NCI-H748 (cell line): ENCODE measurements around the gene TTF1.

Experiments used
- DNase-seq: peaks from one replicate; lab custom pipeline; 2025; ENCODE audit not compliant: unreplicated experiment; lab: John Stamatoyannopoulos, UW

TTF1 gene

DNA sequence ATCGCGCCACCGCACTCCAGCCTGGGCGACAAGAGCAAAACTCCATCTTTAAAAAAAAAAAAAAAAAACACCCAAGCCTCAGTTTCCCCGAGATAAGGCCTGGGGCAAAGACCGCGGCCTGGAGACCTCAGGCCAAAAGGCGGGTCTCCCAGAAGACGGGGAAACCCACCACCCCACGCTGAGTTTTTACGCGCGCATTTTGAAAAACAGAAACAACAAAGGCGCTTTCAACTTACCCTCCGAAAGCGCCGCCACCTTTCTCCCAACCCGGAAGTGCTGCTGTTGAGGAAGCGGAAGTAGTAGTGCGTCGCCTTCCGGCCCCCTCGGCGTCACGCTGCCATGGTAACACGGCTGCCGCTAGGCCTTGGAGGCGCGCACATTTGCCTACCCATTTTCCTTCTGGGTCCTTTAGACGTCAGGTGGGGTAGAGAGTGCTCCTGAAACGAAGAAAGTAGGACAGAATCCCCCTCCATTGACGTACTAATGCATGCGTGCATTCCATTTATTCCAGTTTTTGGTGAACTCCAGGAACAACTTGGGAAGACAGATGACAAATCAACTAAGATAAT is at the start of gene TTF1:
Gene TTF1, minus strand, starts transcription at position 287 of the 569 bp plus-strand sequence. CDS start 4,019 bp downstream, outside the sequence.
- peak; percentile 96 for DNase-seq

DNA sequence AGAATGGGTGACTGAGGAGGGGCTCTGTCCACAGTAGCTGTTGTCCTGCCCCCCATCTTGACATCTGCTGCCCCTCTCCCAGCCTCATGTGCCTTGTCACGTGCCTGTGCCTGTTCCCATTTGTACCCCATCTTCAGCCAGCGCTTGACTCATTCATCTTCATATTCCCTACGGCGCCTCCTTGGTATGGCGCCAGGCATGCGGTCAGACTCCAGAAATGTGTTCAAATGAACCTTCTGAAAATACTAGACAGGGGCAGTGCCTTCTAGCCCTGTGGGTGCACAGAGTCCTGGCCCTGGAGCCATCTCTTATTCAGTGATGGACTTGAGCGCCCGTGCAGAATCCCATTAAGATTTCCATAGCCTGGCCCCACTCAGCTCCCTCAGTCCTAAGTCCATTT is 49.6 kb upstream of the TTF1 start:
- DNase-seq = no peak

DNA sequence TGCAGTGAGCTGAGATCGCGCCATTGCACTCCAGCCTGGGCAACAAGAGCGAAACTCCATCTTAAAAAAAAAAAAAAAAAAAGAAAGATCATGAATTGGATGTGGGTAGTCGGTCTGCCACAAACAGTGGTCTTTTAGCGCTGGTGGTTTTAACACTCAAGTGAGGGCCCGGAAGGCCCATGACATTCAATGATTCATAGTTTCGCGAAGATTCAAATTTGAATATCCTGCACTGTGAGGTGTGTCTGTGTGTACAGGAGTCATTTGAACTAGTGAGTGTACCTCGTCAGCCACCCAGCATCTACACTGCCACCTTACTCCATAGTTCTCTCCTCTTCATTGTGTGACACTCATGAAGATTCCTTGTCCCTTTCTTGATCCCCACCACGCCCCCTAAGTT is 44.6 kb upstream of the TTF1 start:
- DNase-seq = no peak

GRCh38 chr9:132447902-132448301 is 41.3 kb upstream of the TTF1 start:
- DNase-seq = no peak

DNA sequence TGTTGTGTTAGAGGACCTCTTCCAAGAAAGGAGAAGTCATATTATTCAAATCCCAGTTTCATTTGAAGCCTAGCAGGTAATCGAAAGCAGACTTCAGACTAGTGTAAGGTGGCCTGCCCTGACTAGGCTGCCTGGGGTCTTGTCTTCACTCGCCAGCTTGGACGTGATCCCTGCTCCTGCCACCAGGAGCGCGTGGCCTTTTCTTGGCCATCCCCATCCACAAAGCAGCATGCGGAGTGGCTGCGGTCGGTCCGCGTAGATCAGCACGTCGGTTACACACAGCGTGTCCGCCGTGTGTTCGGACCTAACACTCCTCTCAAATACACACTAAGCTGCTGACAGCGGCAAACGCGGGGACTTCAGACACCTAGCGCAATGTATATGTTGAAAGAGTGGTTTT is 40.7 kb upstream of the TTF1 start:
- DNase-seq = no peak

DNA sequence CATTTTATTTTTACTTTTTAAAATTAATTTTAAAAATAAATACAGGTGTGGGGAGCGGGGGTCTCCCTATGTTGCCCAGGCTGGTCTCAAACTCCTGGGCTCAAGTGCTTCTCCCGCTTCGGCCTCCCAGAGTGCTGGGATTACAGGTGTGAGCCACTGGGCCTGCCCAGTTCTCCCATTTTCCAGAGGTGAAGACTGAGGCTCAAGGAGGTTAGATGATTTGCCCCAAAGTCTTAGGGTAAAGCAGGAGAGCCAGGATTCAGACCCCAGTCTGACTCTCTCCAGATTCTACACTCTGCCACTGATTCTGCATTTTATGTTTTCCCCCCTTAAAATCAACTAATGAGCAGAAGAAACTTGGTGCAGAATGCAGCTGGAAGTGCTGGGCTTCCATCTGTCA is 40.2 kb upstream of the TTF1 start:
- DNase-seq = no peak

GRCh38 chr9:132443951-132444607 is 37.4 kb upstream of the TTF1 start:
- DNase-seq = peak; percentile 67

GRCh38 chr9:132441404-132441803 is 34.8 kb upstream of the TTF1 start:
- no peak for DNase-seq

DNA sequence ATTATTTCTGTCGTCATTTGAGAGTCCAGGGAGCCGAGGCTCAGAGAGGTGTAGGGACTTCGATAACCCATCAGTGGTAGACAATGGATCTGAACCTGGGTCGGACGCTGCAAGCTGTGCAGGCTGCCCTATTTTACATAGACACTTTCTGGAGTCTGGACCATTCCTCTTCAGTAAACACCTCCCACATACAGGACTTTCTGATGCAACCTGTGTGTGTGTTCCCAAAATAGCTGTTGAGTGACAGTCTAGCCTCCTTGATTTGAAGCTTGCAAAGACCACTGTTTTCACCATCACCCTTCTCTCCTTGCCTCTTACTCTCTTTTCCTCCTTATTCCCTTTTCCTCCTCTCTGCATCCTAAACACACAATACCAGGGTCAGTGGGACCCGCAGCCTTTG is 34.1 kb upstream of the TTF1 start:
- DNase-seq = no peak

DNA sequence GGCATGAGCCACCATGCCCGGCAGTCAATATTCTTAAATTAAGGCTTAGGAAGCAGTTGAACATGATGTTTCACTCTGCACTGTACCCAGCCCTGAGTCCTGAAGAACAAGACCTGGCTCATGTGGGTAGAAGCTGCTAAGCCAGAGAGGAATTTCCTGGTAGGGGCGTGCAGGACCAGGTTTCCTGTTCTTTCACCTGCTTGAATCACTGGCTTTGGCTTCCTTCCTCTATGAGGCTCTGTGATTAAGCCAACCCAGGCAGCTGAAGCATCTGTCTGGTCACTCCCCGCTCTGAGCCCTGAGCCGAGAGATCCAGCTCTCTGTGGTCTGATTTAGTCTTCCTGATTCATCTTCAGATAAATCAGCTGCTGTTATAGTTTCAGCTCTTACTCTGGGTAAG is 32.5 kb upstream of the TTF1 start:
- DNase-seq = no peak

DNA sequence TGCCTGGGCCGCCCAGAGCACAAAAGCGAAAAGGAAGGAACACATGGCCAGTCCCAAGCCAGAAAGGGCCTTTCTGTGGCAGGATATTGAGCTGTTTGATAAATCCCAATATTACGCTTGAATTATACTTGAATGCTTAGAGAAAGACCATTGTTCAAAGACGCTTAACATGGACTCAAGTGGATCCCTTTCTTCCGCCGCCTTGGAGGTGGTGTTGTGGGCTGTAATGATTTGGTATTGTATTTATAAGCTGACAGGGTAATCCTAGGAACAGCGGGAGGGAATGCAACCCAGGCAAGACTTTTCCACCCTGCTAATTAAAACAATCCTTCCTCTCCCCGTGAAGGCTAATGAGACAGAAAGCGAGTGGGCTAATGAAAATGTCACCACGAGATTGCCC is 28.2 kb upstream of the TTF1 start:
- no peak for DNase-seq

DNA sequence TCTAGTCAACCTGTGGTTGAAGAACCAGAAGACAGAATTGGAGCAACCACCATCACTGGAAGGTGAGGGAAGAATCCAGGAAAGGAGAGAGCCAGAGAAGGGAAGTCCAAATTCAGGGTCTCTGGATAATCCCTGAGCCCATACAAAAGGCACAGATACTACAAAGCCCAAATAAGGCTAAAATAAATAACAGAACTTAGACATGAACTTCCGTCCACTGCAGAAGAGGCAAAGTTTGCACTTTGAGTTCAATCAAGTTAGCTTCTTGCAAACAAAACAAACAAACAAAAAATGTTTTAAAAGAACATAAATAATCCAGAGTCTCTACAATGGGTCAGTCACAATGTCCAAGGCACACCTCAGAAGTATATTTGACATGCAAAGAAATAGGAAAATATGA is 24.4 kb upstream of the TTF1 start:
- DNase-seq = no peak

GRCh38 chr9:132426639-132427414 is 20.2 kb upstream of the TTF1 start:
- DNase-seq = peak; percentile 86

- DNase-seq = peak; percentile 18
Observed at GRCh38 chr9:132425675-132426062, 19.0 kb upstream of the TTF1 start.

DNA sequence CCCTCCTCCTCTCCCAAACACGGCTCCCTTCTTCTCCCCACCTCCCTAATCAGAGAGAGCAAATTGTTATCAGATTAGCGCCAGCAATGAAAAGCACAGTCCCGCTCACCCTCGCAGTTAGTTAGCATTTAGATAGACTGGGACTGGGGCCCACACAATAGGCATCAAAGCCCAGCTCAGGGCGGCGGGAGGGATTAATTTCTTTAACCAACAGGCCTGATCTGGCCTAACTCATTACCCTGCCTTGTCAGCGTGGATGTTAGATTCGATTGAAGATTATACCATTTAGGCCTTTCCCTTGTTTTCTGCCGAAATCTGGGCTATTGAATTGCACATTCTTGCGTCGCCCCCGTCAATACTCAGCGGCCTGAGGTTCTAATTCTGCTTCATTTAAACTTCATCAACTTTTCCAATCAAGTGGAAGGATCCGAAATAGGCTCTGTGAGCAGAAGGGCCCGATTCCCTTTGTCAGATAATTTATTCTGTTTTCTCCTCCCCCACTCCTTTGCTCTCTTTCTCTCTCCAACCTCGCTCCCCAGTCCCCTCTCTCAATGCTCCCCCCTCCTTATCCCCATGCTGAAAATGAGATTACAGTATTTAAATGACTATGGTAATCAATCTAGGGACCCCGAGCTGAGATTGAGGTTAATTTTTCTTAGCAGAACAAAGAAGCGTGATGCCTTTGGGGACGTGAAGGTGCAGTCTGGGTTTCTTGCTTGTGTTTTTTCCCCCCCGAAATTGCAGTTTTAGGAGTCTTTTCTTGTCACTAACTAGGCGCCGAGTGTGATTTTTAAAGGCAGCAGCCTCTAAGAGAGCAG is 18.4 kb upstream of the TTF1 start:
- DNase-seq = peak; percentile 44

- no peak for DNase-seq
Observed at GRCh38 chr9:132423503-132423902, 16.9 kb upstream of the TTF1 start.

- no peak for DNase-seq
Observed at GRCh38 chr9:132422574-132422973, 15.9 kb upstream of the TTF1 start.

DNA sequence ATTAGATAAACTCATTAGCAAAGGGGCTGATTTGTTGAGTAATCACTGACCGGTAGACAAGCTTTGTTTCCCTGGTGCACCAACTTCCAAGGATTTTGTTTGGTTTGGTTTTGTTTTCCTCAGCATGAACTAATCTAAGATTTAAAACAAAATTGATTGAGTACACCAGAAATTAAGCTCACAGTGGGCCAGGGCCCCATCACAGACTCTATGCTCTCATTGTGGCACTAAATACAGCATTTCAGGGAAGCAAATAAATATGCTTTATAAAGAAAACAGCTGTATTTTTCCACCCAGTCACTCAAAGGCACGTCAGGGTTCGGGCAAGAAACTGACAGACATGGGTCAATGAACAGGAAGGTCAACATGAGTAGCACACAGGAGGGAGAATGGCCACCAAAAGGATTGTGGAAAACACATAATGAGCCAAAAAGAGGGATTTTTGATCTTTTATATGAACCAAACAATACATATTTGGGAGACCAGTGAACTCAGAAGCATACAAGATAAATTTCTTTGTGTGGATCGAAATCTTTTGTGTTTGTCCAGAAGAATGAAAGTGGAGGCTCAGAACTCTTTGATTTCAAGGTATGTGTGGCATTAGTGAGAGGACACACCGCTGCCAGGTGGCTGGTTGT is 12.2 kb upstream of the TTF1 start:
- DNase-seq = peak; percentile 28

GRCh38 chr9:132415181-132415580 is 8.5 kb upstream of the TTF1 start:
- DNase-seq = peak; percentile 55

DNA sequence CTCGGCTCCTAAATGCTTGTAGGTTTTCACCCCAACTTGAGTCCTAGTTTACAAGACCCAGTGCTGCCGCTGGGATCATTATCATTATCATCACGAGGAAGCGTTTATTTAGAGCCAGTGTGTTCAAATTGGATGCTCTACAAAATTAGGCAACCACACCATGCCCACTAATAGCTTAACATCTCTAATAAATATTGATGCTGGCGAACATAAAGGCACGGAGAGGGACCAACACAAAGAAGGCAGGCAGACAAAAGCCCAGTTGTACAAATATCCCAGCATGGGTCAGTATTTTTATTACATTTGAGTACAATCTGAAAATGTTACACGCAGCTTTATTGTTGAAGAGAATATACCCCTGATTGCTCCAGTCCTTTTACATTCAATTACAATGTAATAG is 8.1 kb upstream of the TTF1 start:
- peak; percentile 88 for DNase-seq

GRCh38 chr9:132413926-132414325 is 7.3 kb upstream of the TTF1 start:
- DNase-seq = no peak
